ENCODE results near the gene MRPL37. TPM values are rescaled to one million over a fixed set of nuclear protein-coding genes. Genes with fewer than 3 reads are reported as not detected.

Gene MRPL37
- total and polyA plus RNA-seq, 5 donors from 2014 or later: 34.5 to 66.7 (median 64.6) TPM

- peaks cover 15% of the 10 kb centered on the region for H3K36me3 Mint-ChIP-seq
- H3K27ac Mint-ChIP-seq: no peak overlapping the region
- peaks cover 11% of the 10 kb centered on the region for H3K36me3 ChIP-seq (ENCODE audit: control insufficient read depth, insufficient read depth, low read length)
Measured at GRCh38 chr1:54247863-54248515, 48.0 kb downstream of the MRPL37 start.

GRCh38 chr1:54248966-54249365 lies 49.0 kb downstream of the MRPL37 start:
- peak overlapping the region in 2 of 3 donors; percentile 45 to 76 for H3K27ac Mint-ChIP-seq

More at GRCh38 chr1:54247863-54248515, 48.0 kb downstream of the MRPL37 start:
- no peak for ATAC-seq (ENCODE audit: low read depth in 2 of 2)
- Mint-ChIP-seq H3K27me3 (no peaks in the 10 kb centered on the region), H3K4me1 (peaks cover 0 to 4% (median 0%) of the 10 kb centered on the region in 4 donors), H3K9me3 (no peaks in the 10 kb centered on the region), H3K4me3 (no peak overlapping the region)
- Histone ChIP-seq H3K27me3 (ENCODE audit: control insufficient read depth, insufficient read depth, low read length) (no peaks in the 10 kb centered on the region), H3K27ac (ENCODE audit: insufficient read depth, low read length, poor library complexity, severe bottlenecking) (no peak overlapping the region), H3K4me1 (ENCODE audit: control insufficient read depth, insufficient read depth, low read length, poor library complexity, severe bottlenecking) (no peaks in the 10 kb centered on the region), H3K4me3 (ENCODE audit: low read depth, low read length) (no peak overlapping the region), H3K9me3 (ENCODE audit: control insufficient read depth in 2 of 2, low read length in 2 of 2) (no peaks in the 10 kb centered on the region)
- DNase-seq: no peak

GRCh38 chr1:54249819-54250435 lies 50.0 kb downstream of the MRPL37 start:
- no peaks in the 10 kb centered on the region for H3K9me3 ChIP-seq (ENCODE audit: control insufficient read depth in 2 of 2, low read length in 2 of 2)
- peaks cover 8% of the 10 kb centered on the region for H3K36me3 ChIP-seq (ENCODE audit: control insufficient read depth, insufficient read depth, low read length)
- H3K27me3 Mint-ChIP-seq: no peaks in the 10 kb centered on the region
- no peaks in the 10 kb centered on the region for H3K27me3 ChIP-seq (ENCODE audit: control insufficient read depth, insufficient read depth, low read length)
- no peak for DNase-seq
- no peak overlapping the region for H3K27ac ChIP-seq (ENCODE audit: insufficient read depth, low read length, poor library complexity, severe bottlenecking)
- H3K4me1 ChIP-seq (ENCODE audit: control insufficient read depth, insufficient read depth, low read length, poor library complexity, severe bottlenecking): no peaks in the 10 kb centered on the region
- peaks cover 0 to under 1% (median 0%) of the 10 kb centered on the region in 4 donors for H3K4me1 Mint-ChIP-seq
- H3K4me3 Mint-ChIP-seq: no peak overlapping the region
- H3K4me3 ChIP-seq (ENCODE audit: low read depth, low read length): no peak overlapping the region
- peaks cover 7% of the 10 kb centered on the region for H3K36me3 Mint-ChIP-seq
- H3K9me3 Mint-ChIP-seq: no peaks in the 10 kb centered on the region
- H3K27ac Mint-ChIP-seq: peak overlapping the region in 1 of 3 donors; percentile 31
- ATAC-seq (ENCODE audit: low read depth in 2 of 2): no peak

More at GRCh38 chr1:54248966-54249365, 49.0 kb downstream of the MRPL37 start:
- Histone ChIP-seq H3K9me3 (ENCODE audit: control insufficient read depth in 2 of 2, low read length in 2 of 2) (no peaks in the 10 kb centered on the region), H3K36me3 (ENCODE audit: control insufficient read depth, insufficient read depth, low read length) (peaks cover 8% of the 10 kb centered on the region), H3K27me3 (ENCODE audit: control insufficient read depth, insufficient read depth, low read length) (no peaks in the 10 kb centered on the region), H3K27ac (ENCODE audit: insufficient read depth, low read length, poor library complexity, severe bottlenecking) (no peak overlapping the region), H3K4me1 (ENCODE audit: control insufficient read depth, insufficient read depth, low read length, poor library complexity, severe bottlenecking) (no peaks in the 10 kb centered on the region), H3K4me3 (ENCODE audit: low read depth, low read length) (no peak overlapping the region)
- Mint-ChIP-seq H3K9me3 (no peaks in the 10 kb centered on the region), H3K27me3 (no peaks in the 10 kb centered on the region), H3K4me3 (no peak overlapping the region), H3K4me1 (peaks cover 0 to 4% (median 0%) of the 10 kb centered on the region in 4 donors), H3K36me3 (peaks cover 11% of the 10 kb centered on the region)
- DNase-seq (no peak), ATAC-seq (ENCODE audit: low read depth in 2 of 2) (no peak)

GRCh38 chr1:54250670-54251069 lies 50.7 kb downstream of the MRPL37 start:
- Histone ChIP-seq H3K36me3 (ENCODE audit: control insufficient read depth, insufficient read depth, low read length) (peaks cover 8% of the 10 kb centered on the region), H3K9me3 (ENCODE audit: control insufficient read depth in 2 of 2, low read length in 2 of 2) (no peaks in the 10 kb centered on the region), H3K27ac (ENCODE audit: insufficient read depth, low read length, poor library complexity, severe bottlenecking) (no peak overlapping the region), H3K4me1 (ENCODE audit: control insufficient read depth, insufficient read depth, low read length, poor library complexity, severe bottlenecking) (no peaks in the 10 kb centered on the region), H3K27me3 (ENCODE audit: control insufficient read depth, insufficient read depth, low read length) (no peaks in the 10 kb centered on the region), H3K4me3 (ENCODE audit: low read depth, low read length) (no peak overlapping the region)
- H3K36me3 Mint-ChIP-seq: peaks cover 7% of the 10 kb centered on the region
- DNase-seq (no peak), ATAC-seq (ENCODE audit: low read depth in 2 of 2) (no peak)
- H3K9me3 Mint-ChIP-seq: no peaks in the 10 kb centered on the region
- H3K4me3 Mint-ChIP-seq: no peak overlapping the region
- H3K27me3 Mint-ChIP-seq: no peaks in the 10 kb centered on the region
- H3K27ac Mint-ChIP-seq: no peak overlapping the region
- H3K4me1 Mint-ChIP-seq: no peaks in the 10 kb centered on the region

GRCh38 chr1:54252371-54252936 lies 52.5 kb downstream of the MRPL37 start:
- H3K4me1 Mint-ChIP-seq: peaks cover 0 to 4% (median 2%) of the 10 kb centered on the region in 4 donors
- no peaks in the 10 kb centered on the region for H3K27me3 ChIP-seq (ENCODE audit: control insufficient read depth, insufficient read depth, low read length)
- H3K9me3 ChIP-seq (ENCODE audit: control insufficient read depth in 2 of 2, low read length in 2 of 2): no peaks in the 10 kb centered on the region
- peaks cover 12% of the 10 kb centered on the region for H3K36me3 Mint-ChIP-seq
- H3K27me3 Mint-ChIP-seq: no peaks in the 10 kb centered on the region
- H3K4me3 ChIP-seq (ENCODE audit: low read depth, low read length): no peak overlapping the region
- ATAC-seq (ENCODE audit: low read depth in 2 of 2) (no peak), DNase-seq (no peak)
- no peak overlapping the region for H3K4me3 Mint-ChIP-seq
- no peak overlapping the region for H3K27ac Mint-ChIP-seq
- no peaks in the 10 kb centered on the region for H3K4me1 ChIP-seq (ENCODE audit: control insufficient read depth, insufficient read depth, low read length, poor library complexity, severe bottlenecking)
- no peak overlapping the region for H3K27ac ChIP-seq (ENCODE audit: insufficient read depth, low read length, poor library complexity, severe bottlenecking)
- peaks cover 7% of the 10 kb centered on the region for H3K36me3 ChIP-seq (ENCODE audit: control insufficient read depth, insufficient read depth, low read length)
- no peaks in the 10 kb centered on the region for H3K9me3 Mint-ChIP-seq

- Histone ChIP-seq H3K4me3 (ENCODE audit: low read depth, low read length) (no peak overlapping the region), H3K27me3 (ENCODE audit: control insufficient read depth, insufficient read depth, low read length) (no peaks in the 10 kb centered on the region), H3K4me1 (ENCODE audit: control insufficient read depth, insufficient read depth, low read length, poor library complexity, severe bottlenecking) (no peaks in the 10 kb centered on the region), H3K27ac (ENCODE audit: insufficient read depth, low read length, poor library complexity, severe bottlenecking) (no peak overlapping the region), H3K36me3 (ENCODE audit: control insufficient read depth, insufficient read depth, low read length) (peaks cover 3% of the 10 kb centered on the region), H3K9me3 (ENCODE audit: control insufficient read depth in 2 of 2, low read length in 2 of 2) (no peaks in the 10 kb centered on the region)
- DNase-seq (no peak), ATAC-seq (ENCODE audit: low read depth in 2 of 2) (no peak)
- no peak overlapping the region for H3K4me3 Mint-ChIP-seq
- H3K9me3 Mint-ChIP-seq: no peaks in the 10 kb centered on the region
- no peaks in the 10 kb centered on the region for H3K27me3 Mint-ChIP-seq
- no peak overlapping the region for H3K27ac Mint-ChIP-seq
- H3K4me1 Mint-ChIP-seq: peaks cover 0 to 5% (median 2%) of the 10 kb centered on the region in 4 donors
- H3K36me3 Mint-ChIP-seq: peaks cover 15% of the 10 kb centered on the region
Measured at GRCh38 chr1:54253480-54253879, 53.5 kb downstream of the MRPL37 start.

- H3K9me3 ChIP-seq (ENCODE audit: control insufficient read depth in 2 of 2, low read length in 2 of 2): no peaks in the 10 kb centered on the region
- no peaks in the 10 kb centered on the region for H3K4me1 ChIP-seq (ENCODE audit: control insufficient read depth, insufficient read depth, low read length, poor library complexity, severe bottlenecking)
- no peak for ATAC-seq (ENCODE audit: low read depth in 2 of 2)
- Mint-ChIP-seq H3K27ac (peak overlapping the region in 1 of 3 donors; percentile 62), H3K4me3 (no peak overlapping the region), H3K4me1 (peaks cover 0 to 5% (median 2%) of the 10 kb centered on the region in 4 donors), H3K9me3 (no peaks in the 10 kb centered on the region), H3K36me3 (peaks cover 12% of the 10 kb centered on the region), H3K27me3 (no peaks in the 10 kb centered on the region)
- no peak overlapping the region for H3K4me3 ChIP-seq (ENCODE audit: low read depth, low read length)
- H3K27me3 ChIP-seq (ENCODE audit: control insufficient read depth, insufficient read depth, low read length): no peaks in the 10 kb centered on the region
- no peak overlapping the region for H3K27ac ChIP-seq (ENCODE audit: insufficient read depth, low read length, poor library complexity, severe bottlenecking)
- DNase-seq: no peak
- H3K36me3 ChIP-seq (ENCODE audit: control insufficient read depth, insufficient read depth, low read length): peaks cover 3% of the 10 kb centered on the region
Measured at GRCh38 chr1:54254055-54254454, 54.1 kb downstream of the MRPL37 start.

Data from CD4-positive, CD25-positive, alpha-beta regulatory T cell (primary cell).